B cell (primary cell): ENCODE measurements around the gene ZNF565. TPM values are rescaled to one million over a fixed set of nuclear protein-coding genes. Genes with fewer than 3 reads are reported as not detected.

ENCODE experiments used
- ATAC-seq: fragments of 200-7000 bp; cut with Tn5 transposase; one replicate; pipeline ENCODE4 v1.10.0; 2021; ENCODE audit warnings: low read depth, mild to moderate bottlenecking, moderate number of reproducible peaks, moderate library complexity
- CTCF ChIA-PET: fragments of 350-600 bp; sonication (Branson Sonifier 250); formaldehyde crosslinking; loops from one replicate; lab custom pipeline; 2021; ENCODE audit warnings: antibody characterized with exemption, inconsistent platforms; lab: Charles Lee
- POLR2A ChIA-PET: fragments of 350-600 bp; sonication (Branson Sonifier 250); formaldehyde crosslinking; loops from one replicate; lab custom pipeline; 2021; ENCODE audit warnings: antibody characterized with exemption; lab: Charles Lee
- DNase-seq: peaks from one replicate; pipeline ENCODE4 v3.0.0; 2013
- H2AFZ ChIP-seq: 2 replicates; pipeline ENCODE4 v1.6.1; 2012; ENCODE audit warnings: mild to moderate bottlenecking, low read depth, low read length; ENCODE audit not compliant: insufficient read depth, poor library complexity, severe bottlenecking
- H3K27ac ChIP-seq, 2 donors: 1 replicate in 1 of 2; 2 replicates in 1 of 2; pipeline ENCODE4 v1.5.1; 2012 to 2013; ENCODE audit warnings: low read length in 2 of 2, mild to moderate bottlenecking in 2 of 2, moderate library complexity in 1 of 2
- H3K27me3 ChIP-seq, 4 experiments: fragments of 200-600 bp in 1 of 4; sonication (generic) in 1 of 4; replicated peaks in 1 of 4; 1 replicate in 2 of 4; 2 replicates in 2 of 4; pipeline versions ENCODE4 v1.6.1 to v1.7.0; 2013 to 2016; ENCODE audit warnings: low read length in 3 of 4, mild to moderate bottlenecking in 2 of 4, mixed read lengths in 1 of 4, moderate library complexity in 1 of 4; ENCODE audit not compliant: insufficient read depth in 4 of 4, control insufficient read depth in 3 of 4; ENCODE audit errors: control extremely low read depth in 1 of 4
- H3K36me3 ChIP-seq, 2 experiments: replicated peaks in 1 of 2; 1 replicate in 1 of 2; 2 replicates in 1 of 2; pipeline versions ENCODE4 v1.6.1 to v1.7.1; 2013; ENCODE audit warnings: low read length in 1 of 2; ENCODE audit not compliant: insufficient read depth in 2 of 2, control insufficient read depth in 1 of 2; ENCODE audit errors: control extremely low read depth in 1 of 2, extremely low read depth in 1 of 2
- H3K4me1 ChIP-seq, 2 donors: fragments of 200-600 bp in 1 of 2; sonication (generic) in 1 of 2; 1 replicate in 1 of 2; 2 replicates in 1 of 2; pipeline versions ENCODE4 v1.5.1 to v1.6.1; 2013 to 2017; ENCODE audit warnings: low read length in 2 of 2; ENCODE audit not compliant: control insufficient read depth in 2 of 2, insufficient read depth in 2 of 2
- H3K4me2 ChIP-seq: replicated peaks from 2 replicates; pipeline ENCODE3; 2012; ENCODE audit warnings: mild to moderate bottlenecking, low read depth, low read length; ENCODE audit not compliant: poor library complexity, severe bottlenecking
- H3K4me3 ChIP-seq, 5 experiments: fragments of 200-600 bp in 1 of 5; sonication (generic) in 1 of 5; 1 replicate in 3 of 5; 2 replicates in 2 of 5; pipeline versions ENCODE4 v1.5.1 to v1.7.0; 2011 to 2016; ENCODE audit warnings: low read length in 4 of 5, mild to moderate bottlenecking in 4 of 5, low read depth in 2 of 5, control low read depth in 1 of 5, moderate library complexity in 1 of 5; ENCODE audit not compliant: insufficient read depth in 1 of 5; ENCODE audit errors: control extremely low read depth in 1 of 5, extremely low read depth in 1 of 5
- H3K79me2 ChIP-seq: fragments of 200-600 bp; sonication (generic); one replicate; pipeline ENCODE4 v1.6.0; 2016; ENCODE audit warnings: low read length; ENCODE audit not compliant: control insufficient read depth, insufficient read depth
- H3K9ac ChIP-seq: fragments of 200-600 bp; sonication (generic); 2 replicates; pipeline ENCODE4 v1.6.1; 2017; ENCODE audit warnings: mild to moderate bottlenecking, low read length, moderate library complexity
- H3K9me3 ChIP-seq, 3 donors: one replicate each; pipeline versions ENCODE4 v1.6.1 to v1.7.1; 2013; ENCODE audit warnings: low read length in 2 of 3; ENCODE audit not compliant: control insufficient read depth in 2 of 3, insufficient read depth in 1 of 3; ENCODE audit errors: control extremely low read depth in 1 of 3
- H4K20me1 ChIP-seq: 2 replicates; pipeline ENCODE4 v1.6.0; 2012; ENCODE audit warnings: mild to moderate bottlenecking, low read length; ENCODE audit not compliant: insufficient read depth, control insufficient read depth, poor library complexity, severe bottlenecking
- H3K27ac Mint-ChIP-seq: one replicate; pipeline ENCODE4 v1.8.0; 2021; ENCODE audit warnings: mixed read lengths
- H3K27me3 Mint-ChIP-seq: one replicate; pipeline ENCODE4 v1.8.0; 2021; ENCODE audit warnings: mixed read lengths
- H3K4me1 Mint-ChIP-seq: one replicate; pipeline ENCODE4 v1.8.0; 2021; ENCODE audit warnings: mixed read lengths
- H3K4me3 Mint-ChIP-seq: one replicate; pipeline ENCODE4 v1.8.0; 2021; ENCODE audit warnings: mixed read lengths
- H3K9me3 Mint-ChIP-seq: one replicate; pipeline ENCODE4 v1.8.0; 2022; ENCODE audit warnings: mixed read lengths; ENCODE audit not compliant: insufficient read depth
- EZH2 ChIP-seq: IDR thresholded peaks from 2 replicates; pipeline ENCODE4 v1.6.1; 2012; ENCODE audit warnings: borderline replicate concordance, low read depth, mild to moderate bottlenecking, moderate library complexity, low read length; ENCODE audit not compliant: insufficient read depth, poor library complexity, severe bottlenecking
- WGBS: methylation state at CpG from one replicate; pipeline ENCODE4 v1.1.5; 2013; ENCODE audit warnings: missing lambda C conversion rate; ENCODE audit not compliant: insufficient coverage; 5-methylcytosine and 5-hydroxymethylcytosine counted together
- intact Hi-C: fragments of 100-400 bp; cut with micrococcal nuclease; formaldehyde crosslinking; loops from one replicate; pipeline ENCODE4 v1.10.0; 2022
- polyA plus RNA-seq: library from polyadenylated mRNA; depleted of rRNA; stranded (reverse); fragments of >200 nt; gene quantifications from 2 replicates; pipeline ENCODE4 v1.2.3, GENCODE V29; 2012
- total RNA-seq, 2 donors: library from RNA; stranded (reverse); fragments of 120-200 nt in 1 of 2; gene quantifications; 1 replicate in 1 of 2; 2 replicates in 1 of 2; pipeline versions ENCODE4 v1.2.3 to v1.2.4, GENCODE V29; 2013 to 2022
- TF ChIP-seq, protein P1 (sequence below): fragments of 200-600 bp; IDR thresholded peaks from one replicate; pipeline ENCODE4 v1.8.0; 2022; ENCODE audit warnings: antibody characterized with exemption, mild to moderate bottlenecking

Gene ZNF565
- total and polyA plus RNA-seq, 2 donors (not counting 1 experiment from before 2014, with no cell fraction given) = 2.9 to 5.2 TPM

DNA sequence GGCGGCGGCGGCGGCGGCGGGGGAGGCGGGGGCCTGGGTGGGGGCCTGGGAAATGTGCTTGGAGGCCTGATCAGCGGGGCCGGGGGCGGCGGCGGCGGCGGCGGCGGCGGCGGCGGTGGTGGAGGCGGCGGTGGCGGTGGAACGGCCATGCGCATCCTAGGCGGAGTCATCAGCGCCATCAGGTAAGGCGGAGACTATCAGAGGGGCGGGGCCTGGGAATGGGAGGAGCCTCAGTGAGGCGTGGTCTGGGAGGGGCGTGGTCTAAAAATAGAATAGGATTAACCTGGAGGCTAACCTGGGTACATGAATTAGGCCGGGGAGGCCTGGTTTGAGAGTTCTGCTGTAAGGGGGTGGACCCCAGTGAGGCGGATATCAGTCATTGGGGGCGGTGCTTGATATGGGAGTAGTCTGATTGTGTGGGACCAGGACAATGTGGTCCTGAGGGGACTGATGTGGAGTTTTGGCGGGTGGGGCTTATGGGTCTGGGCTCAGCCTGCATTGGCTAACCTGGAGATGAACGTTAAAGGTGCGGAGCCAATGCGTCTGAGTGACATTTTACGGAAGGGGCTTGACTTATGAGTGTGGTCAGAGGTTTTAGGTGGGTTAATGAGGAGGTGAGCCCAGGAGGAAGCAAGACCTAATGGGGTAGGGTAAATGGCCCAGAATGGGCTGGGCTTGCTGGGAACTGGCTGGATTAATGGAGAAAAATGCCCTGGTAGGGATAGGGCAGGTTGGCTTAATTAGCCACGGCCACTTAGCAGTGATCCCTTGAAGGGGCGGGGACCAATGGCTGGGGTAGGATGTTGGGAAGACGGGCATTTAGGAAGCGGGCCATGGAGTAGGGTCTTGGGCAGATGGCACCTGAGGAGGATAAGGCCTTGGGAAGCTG, 73.2 kb downstream of the ZNF565 start:
- peaks cover 26% of the 10 kb centered on the region for H3K79me2 ChIP-seq
- peaks cover 4 to 14% of the 10 kb centered on the region in 2 donors for H3K4me1 ChIP-seq
- Mint-ChIP-seq H3K9me3 (no peaks in the 10 kb centered on the region), H3K27ac (peak overlapping the region; percentile 88), H3K4me1 (peaks cover 15% of the 10 kb centered on the region), H3K4me3 (peak overlapping the region; percentile 96), H3K27me3 (no peaks in the 10 kb centered on the region)
- peak; percentile 74 for ATAC-seq
- peak overlapping the region; percentile 20 to 81 for H3K27ac ChIP-seq
- H4K20me1 ChIP-seq = peaks cover 27% of the 10 kb centered on the region
- peak overlapping the region; percentile 92 for H2AFZ ChIP-seq
- peak; percentile 92 for DNase-seq
- peaks cover 0 to 26% of the 10 kb centered on the region in 2 experiments for H3K36me3 ChIP-seq
- no peaks in the 10 kb centered on the region for H3K27me3 ChIP-seq
- H3K9me3 ChIP-seq = peaks cover 0 to 5% (median 0%) of the 10 kb centered on the region in 3 donors
- H3K4me2 ChIP-seq = peak overlapping the region; percentile 96
- intact Hi-C loops = loop anchor here (1.0 kb wide), 2 partner anchors 26 to 127 kb away; partner anchors contain the start of genes ALKBH6 and TBCB
- peak overlapping the region in 4 of 5 experiments; percentile 76 to 99 (median 90) for H3K4me3 ChIP-seq
- H3K9ac ChIP-seq = peak overlapping the region; percentile 86
- TF ChIP-seq, protein P1, sequence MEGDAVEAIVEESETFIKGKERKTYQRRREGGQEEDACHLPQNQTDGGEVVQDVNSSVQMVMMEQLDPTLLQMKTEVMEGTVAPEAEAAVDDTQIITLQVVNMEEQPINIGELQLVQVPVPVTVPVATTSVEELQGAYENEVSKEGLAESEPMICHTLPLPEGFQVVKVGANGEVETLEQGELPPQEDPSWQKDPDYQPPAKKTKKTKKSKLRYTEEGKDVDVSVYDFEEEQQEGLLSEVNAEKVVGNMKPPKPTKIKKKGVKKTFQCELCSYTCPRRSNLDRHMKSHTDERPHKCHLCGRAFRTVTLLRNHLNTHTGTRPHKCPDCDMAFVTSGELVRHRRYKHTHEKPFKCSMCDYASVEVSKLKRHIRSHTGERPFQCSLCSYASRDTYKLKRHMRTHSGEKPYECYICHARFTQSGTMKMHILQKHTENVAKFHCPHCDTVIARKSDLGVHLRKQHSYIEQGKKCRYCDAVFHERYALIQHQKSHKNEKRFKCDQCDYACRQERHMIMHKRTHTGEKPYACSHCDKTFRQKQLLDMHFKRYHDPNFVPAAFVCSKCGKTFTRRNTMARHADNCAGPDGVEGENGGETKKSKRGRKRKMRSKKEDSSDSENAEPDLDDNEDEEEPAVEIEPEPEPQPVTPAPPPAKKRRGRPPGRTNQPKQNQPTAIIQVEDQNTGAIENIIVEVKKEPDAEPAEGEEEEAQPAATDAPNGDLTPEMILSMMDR = no peak
- TF ChIP-seq EZH2 = no peak
- 34% methylated on average over 27 of the region's 42 CpGs for WGBS
- CTCF ChIA-PET = interaction anchor here (5.6 kb wide), 1 partner anchor 13 kb away, joined by 49 read pairs; no protein-coding TSS in a partner anchor
- POLR2A ChIA-PET = interaction anchor here (0.5 to 3.9 kb wide), 4 partner anchors 13 to 641 kb away, joined by 3 to 33 read pairs (median 6); partner anchors contain the start of gene ZNF850
